HG02623 (cell line): ENCODE data around the gene TAS1R3.
"Not testable (repeated sequence)": the region's sequence is repeated elsewhere in the genome, so short reads cannot be mapped to it uniquely, and the experiment has no call there.

Experiments
- ATAC-seq: cut with Tn5 transposase; IDR thresholded peaks from one replicate; pipeline ENCODE4 v1.9.1; 2021; ENCODE audit warnings: moderate library complexity; ENCODE audit not compliant: unreplicated experiment

TAS1R3 gene

GRCh38 chr1:1364266-1364665 is 33.2 kb downstream of the TAS1R3 start:
- no peak for ATAC-seq

DNA sequence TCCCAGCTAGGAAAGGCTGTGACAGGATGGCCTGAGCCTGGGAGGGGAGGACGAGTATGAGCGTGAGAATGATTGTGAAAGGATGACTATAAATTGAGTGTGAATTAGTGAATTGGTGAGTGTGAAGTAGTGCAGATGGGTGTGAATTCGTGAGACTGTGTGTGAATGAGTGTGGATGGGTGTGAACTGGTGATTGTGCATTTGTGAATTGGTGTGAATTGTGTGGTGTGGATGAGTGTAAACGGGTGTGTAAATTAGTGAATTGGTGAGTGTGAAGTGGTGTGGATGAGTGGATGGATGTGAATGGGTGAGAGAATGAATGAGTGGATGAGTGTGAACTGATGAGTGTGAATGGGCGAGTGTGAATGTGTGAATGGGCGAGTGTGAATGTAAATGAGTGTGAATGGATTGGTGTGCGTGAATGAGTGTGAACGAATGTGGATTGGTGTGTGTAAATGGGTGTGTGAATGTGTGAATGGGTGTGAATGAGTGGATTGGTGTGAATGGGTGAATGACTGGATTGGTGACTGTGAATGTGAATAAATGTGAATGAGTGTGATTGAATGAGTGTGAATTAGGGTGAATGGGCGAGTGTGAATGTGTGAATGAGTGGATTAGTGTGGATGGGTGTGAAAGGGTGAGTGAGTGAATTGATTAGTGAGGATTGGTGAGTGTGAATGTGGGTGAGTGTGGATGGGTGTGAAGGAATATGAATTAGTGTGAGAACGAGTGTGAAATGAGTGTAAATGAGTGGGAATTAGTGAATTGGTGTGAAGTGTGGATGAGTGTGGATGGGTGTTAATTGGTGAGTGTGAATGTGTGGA is 35.0 kb downstream of the TAS1R3 start:
- no peak for ATAC-seq

DNA sequence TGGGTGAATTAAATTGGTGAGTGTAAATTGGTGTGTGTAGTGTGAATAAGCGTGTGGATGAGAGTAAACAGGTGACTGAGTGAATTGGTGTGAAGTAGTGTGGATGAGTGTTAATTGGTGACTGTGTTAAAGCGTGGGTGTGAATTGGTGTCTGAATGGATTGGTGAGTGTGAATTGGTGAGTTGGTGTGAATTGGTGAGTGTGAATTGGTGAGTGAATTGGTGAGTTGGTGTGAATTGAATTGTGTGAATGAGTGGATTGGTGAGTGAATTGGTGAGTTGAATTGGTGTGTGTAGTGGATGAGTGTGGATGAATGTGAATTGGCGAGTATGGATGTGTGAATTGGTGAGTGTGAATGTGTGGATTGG is 35.6 kb downstream of the TAS1R3 start:
- no peak for ATAC-seq

- no peak for ATAC-seq
Observed at GRCh38 chr1:1367315-1367714, 36.2 kb downstream of the TAS1R3 start.

DNA sequence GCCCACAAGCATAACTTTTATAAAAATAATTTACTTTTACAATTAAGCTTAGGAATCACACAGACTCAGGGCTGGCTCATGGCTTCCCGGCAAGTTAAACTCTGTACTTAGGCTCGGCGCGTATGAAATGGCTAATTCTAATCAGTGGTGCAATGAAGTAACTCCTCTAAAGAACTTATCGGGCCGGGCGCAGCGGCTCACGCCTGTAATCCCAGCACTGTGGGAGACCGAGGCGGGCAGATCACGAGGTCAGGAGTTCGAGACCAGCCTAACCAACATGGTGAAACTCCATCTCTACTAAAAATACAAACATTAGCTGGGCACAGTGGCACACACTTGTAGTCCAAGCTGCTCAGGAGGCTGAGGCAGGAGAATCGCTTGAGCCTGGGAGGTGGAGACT is 39.0 kb downstream of the TAS1R3 start:
- ATAC-seq: not testable (repeated sequence)

GRCh38 chr1:1370771-1371300 is 39.8 kb downstream of the TAS1R3 start:
- no peak for ATAC-seq

- ATAC-seq: no peak
Observed at GRCh38 chr1:1371364-1371745, 40.3 kb downstream of the TAS1R3 start.

- ATAC-seq: no peak
Observed at GRCh38 chr1:1371746-1372711, 40.9 kb downstream of the TAS1R3 start.

DNA sequence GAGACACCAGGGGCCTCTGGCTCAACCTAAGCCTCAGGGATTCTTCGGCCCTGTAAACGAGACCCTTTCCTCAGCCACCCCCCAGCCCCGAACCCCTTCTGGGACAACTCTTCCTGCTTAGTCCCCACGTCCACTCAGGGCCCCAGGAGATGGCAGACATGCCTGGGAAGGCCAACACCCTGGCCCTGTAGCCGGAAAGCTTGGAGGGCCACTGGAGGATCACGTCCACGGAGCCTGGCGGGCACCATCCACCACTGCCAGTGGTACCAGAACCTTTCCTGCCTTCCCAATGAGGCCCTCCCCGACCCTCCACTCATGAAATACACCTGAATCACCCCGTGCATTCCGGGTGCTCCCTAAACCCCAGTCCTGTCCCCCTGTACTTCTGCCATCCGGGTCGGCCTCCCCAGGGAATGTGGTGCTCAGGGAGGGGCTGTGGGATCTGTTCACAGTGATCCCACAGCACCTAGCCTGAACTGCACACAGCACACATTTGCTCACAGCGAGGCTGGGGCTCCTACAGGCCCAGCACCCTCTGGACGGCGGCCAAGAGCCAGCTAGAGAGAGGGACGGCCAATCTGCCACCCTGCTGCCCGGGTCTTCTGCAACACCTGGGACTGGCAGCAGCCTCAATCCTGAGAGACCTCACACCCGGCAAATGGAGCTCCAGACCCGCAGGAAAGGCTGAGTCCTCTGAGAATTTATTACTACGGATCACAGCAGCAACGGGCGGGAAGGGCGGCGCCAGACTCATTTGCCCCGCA is 42.2 kb downstream of the TAS1R3 start:
- ATAC-seq: no peak

DNA sequence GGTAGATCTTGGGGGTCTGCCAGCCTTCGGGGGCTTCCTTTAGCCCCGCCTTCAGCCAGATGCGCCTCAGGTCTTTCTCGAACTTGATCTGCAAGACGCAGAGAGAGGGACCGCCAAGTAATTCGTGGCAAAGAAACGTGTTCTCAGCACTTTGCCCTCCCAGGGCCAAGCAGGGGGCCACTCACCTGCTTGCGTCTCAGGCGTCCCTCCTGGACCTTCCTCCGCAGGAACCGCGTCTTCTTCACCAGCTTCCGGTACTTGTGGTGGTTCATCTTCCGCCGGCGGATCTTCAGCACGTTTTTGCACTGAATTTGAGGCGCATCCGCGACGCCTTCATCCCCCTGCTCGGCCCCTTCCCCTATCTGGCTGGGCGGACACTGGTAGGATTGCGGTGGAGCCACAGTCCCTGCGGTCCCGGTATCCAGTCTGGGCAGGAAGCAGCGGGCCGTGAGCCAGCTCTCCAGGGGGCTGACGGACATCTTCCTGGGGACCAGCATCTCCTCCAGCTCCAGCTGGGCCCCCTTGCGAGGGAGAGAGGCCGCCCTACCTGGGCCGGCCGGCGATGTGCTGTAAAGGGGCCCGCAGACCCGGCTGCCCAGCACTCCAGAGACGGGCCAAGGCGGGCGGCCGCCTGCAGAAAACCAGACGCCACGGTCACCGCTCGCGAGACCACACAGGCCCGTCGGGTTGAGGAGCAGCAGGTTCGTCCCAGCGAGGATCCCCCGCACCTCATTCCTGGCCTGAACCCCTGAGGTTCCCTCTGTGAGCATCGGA is 42.9 kb downstream of the TAS1R3 start:
- ATAC-seq: no peak

- ATAC-seq: no peak
Observed at GRCh38 chr1:1374589-1374928, 43.5 kb downstream of the TAS1R3 start.

DNA sequence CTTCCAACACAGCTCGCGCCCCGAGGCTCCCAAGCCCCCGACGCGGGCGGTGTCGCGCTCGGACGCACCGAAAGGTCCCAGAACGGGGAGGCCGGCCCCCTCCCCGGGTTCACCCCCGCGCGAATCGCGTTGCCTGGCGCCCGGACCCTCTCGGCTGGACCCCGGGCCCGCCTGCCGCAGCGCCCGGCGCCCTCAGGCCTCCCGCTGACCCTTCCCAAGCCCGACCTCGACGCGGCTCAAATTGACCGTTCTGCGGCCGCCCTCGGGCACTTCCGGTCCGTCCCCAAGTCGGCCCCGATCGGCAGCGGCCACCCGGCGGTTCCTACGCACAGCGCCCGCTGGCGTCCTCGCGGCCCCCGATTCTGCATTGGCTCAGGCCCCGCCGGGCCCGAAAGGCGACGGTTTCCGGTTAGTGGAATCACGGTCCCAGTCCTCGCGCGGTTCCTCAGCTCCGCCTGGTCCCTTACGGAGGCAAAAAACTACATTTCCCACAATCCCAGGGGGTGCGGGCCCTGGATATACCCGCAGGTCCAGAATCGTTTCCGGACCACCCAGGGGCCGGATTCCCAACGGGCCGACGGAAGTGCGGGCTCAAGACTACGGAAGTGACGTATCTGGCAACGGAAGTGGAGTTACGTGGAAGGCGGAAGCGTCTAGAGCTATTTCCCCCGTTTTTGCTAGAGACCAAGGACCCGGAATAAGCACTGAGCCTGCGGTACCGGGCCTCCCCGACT is 44.0 kb downstream of the TAS1R3 start, which contains the start of gene AURKAIP1:
Gene AURKAIP1 (minus strand): TSS at position 279 of the 734 bp plus-strand sequence. CDS start 451 bp downstream, outside the sequence.
- ATAC-seq: peak; percentile 81

DNA sequence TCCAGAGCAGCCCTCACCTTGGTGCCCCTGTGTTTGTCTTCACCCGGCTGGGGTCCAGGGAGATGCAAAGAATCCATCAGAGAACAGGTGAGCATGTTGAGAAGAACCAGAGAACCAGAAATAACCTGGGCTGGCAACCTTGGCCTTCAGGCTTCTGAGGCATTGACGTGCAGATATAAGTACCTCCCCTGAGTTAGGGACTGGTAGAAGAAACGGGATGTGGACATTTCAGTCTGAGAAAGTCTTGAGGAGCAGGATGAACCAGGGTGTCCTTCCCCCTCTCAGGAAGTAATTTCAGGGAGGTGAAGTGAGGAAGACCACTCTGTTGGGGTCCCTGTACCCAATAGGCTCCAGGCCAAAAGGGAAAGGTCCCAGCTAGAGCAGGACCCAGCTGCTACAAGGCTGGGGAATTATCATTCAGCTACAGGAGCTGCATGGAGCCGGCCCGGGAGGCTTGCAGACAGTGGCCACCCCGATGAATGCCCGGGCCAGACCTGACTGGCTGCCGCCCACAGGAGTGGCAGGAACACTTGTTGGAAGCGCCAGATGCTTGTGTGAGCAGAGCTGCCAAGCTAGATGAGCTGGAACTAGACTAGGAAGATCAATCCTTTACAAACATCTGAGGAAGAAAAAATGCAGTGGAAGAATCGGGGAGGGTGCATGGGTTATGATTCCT is 45.6 kb downstream of the TAS1R3 start:
- no peak for ATAC-seq

- no peak for ATAC-seq
Observed at GRCh38 chr1:1377540-1378205, 46.6 kb downstream of the TAS1R3 start.

- no peak for ATAC-seq
Observed at GRCh38 chr1:1380860-1381259, 49.8 kb downstream of the TAS1R3 start.

GRCh38 chr1:1381294-1381693 is 50.2 kb downstream of the TAS1R3 start:
- ATAC-seq: no peak
